COLO668 (cell line): Measurements from ENCODE around the gene SPRY4.
"Not testable (repeated sequence)": the region's sequence is repeated elsewhere in the genome, so short reads cannot be mapped to it uniquely, and the experiment has no call there.

Experiments used
- DNase-seq: peaks from one replicate; lab custom pipeline; 2025; ENCODE audit not compliant: unreplicated experiment; lab: John Stamatoyannopoulos, UW

The SPRY4 gene

DNA sequence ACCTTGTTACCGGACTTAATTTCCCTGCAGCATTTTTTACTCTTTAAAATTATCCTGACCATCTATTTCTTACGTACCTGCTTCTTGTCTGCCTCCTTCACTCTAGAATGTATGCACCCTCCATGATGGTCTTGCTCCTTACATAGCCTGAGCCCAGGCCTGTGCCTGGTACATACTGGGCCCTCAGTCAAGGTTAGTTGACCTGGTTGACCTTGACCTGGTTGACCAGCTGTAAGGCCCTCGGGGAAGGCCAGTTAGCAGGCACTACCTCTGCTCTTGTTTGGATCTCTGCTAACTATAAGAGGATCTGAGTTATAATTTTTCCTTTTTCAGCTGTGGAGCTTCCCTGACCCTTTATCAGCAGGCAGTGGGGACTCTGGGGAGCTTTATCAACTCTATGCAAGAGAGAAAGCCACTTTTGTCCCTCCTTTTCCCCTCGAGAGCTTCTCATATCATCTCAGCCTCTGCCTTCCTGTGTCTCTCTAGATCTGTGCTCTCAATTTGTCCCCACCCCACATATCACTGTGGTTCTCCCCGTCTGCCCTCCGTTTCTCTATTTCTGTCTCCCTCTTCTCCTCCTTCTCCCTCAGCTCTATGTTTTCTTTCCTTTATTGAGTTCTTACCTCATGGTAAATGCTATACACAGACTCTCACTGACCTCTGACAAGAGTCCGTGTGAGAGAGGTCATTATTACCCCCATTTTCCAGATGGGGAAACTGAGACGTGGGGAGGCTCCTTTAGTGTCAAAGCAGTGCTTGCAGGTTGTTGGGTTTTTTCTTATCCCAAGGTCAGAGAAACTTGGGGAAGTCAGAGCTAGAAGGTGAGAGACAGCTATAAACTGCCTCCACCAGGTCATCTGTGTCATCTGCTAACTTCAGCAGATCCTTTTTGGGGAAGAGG is 28.6 kb downstream of the SPRY4 start:
- DNase-seq: no peak

DNA sequence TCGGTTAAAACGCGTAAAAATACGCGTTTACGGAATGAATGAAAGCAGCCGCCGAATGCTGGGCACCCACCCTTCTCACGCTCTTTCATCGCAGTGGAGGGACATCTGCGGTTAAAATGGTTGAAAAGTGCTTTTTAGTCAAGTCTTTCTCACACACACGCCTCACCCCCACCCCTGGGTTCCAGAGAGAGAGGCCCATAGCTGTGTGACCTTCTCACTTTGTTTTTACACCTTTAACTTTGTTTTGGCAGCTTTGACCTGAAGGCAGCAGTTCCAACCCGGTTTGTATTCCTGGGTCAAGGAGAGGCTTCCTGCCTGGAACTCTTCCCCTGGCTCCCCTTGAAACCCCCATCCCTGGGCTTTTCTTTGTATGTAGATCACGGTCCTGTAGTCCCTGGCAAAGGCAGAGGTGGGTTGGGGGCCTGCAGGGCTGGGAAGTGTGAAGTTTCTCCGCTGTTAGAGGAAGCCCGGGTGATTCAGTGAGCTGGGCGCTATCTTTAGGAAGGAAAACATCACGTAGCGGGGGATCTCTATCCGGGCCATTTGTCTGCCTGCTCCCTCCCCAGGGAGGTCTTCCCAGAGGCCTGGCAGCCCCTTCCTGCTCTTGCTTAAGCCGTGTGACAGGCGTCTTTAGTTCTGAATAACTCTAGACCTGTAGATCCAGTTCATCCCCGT is 29.6 kb downstream of the SPRY4 start:
- no peak for DNase-seq

DNA sequence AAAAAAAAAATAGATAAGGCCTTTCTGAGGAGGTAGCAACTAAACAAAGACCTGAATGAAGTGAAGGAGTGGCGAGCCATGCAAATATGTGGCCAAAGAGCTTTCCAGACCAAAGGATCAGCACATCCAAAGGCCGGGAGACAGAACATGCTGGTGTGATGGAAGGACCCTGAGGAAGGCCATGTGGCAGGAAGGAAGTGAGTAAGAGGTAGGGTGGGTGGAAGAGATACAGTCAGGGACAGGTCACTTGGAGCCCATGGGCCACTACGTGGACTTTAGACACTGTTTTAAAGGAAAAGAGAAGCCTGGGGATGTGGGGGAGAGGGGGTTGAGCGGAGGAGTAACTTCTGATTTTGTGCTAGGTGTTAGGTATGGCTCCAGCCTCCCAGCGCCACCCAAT is 31.3 kb downstream of the SPRY4 start:
- DNase-seq: no peak

DNA sequence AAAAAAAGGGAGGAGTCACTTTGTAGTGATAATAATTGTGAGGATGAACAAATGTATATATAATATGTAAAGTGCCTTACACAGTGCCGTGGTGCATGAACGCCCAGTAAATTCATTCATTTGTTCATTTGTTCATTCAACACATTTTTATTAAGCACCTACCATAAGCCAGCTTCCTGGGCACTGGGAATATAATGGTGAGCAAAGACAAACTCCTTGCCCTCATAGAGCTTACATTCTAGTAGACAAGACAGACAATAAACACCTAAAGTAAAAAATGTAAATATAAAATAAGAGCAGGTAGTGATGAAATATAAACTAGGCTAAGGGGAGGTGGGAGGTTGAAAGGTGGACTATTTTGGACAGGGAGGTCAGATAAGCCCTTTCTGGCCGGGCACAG is 32.0 kb downstream of the SPRY4 start:
- no peak for DNase-seq

DNA sequence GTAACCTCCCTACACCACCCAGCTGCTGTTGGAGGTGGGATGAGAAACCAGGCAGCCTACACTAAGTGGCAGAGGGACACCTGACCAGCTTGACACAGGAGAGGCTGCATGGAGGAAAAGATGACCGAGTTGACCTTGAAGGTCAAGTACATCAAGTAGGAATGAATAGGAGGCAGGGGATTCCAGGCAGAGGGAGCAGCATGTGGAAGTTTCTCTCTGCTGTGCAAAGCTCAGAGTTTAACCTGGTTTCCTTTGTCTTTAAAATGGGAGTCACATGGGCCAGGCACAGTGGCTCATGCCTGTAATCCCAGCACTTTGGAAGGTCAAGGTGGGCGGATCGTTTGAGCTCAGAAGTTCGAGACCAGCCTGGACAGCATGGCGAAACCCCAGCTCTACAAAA is 32.6 kb downstream of the SPRY4 start:
- DNase-seq: no peak

DNA sequence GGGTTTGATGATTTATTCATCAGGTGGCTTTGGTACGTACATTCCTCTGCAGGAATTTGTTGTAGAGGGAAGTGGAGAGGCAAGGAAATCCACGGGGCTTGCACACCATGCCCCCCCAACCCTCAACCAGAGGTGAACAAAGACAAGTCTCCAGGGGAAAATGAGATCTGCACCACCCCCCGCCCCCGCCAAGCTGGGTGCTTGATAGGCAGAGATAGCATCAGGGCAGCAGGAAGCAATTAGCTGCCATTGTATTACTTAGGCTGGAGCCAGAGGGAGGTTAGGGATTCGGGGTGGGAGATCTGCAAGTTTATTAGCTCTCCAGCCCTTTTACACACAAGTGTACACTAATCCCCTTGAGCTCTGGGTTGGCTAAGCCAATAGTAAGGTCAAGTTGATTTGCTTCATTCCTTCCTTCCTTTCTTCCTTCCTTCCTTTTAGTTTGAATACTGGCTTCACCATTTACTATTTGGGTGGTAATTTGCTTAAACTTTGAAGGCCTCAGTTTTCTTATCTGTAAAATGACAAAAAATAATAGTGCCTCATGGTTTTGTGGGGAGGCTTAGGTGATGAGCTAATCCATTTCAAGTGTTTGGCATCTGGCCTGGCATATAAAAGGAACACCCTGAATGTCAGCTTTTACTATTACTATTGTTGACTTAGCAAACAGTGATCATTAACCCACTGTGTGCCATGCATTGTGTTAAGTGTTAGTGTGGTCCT is 34.1 kb downstream of the SPRY4 start:
- DNase-seq: peak; percentile 39

DNA sequence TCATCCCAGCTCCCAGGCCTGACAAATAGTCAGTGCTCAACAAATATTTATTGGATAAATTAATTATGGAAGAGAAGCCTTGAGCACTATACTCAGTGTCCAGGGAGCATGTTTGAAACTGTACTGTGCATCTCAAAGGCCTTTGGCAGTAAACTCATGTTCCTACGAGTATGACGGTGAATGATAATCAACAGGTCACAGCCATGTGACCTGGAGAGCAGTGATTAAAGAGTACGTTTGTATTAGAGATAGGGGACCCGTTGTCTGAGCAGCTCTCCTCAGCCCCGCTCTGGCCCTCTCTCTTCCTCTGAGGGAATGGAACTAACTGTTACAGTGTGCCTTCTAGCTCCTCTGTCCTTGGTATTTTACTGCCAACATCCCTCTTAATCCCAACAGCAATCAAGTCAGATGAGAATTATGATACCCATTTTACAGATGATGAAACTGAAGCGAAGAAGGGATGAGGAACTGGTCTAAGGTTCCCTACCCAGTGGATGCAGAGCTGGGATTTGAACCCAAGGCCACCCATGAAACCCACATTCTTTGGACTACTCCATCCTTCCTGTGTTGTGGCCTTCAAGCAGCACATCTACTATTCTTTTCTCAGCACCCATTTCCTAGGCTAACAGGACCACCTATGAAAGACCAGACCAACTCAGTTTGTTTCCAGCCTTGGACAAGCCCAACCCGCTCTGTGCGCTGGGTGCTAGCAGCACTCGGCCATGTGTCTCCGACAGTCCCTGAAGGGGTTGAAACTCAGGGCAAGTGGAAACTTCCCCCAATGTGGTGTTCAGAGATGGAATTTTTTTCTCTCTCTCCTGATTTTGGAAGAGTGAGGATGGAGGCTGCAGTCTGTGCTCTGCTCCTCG is 34.9 kb downstream of the SPRY4 start:
- DNase-seq: no peak

DNA sequence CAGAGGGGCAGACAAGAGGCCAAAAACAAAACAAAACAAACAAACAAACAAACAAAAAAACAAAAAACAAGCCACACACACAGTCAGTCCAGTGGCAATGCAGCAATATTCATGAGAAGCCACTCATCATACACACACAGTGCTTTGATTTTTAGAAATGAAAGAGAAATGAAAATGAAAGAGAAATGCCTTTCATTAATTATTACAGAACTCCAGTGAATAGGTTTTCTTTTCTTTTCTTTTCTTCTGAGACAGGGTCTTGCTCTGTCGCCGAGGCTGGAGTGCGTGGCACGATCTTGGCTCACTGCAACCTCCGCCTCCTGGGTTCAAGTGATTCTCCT is 36.9 kb downstream of the SPRY4 start:
- DNase-seq: no peak

DNA sequence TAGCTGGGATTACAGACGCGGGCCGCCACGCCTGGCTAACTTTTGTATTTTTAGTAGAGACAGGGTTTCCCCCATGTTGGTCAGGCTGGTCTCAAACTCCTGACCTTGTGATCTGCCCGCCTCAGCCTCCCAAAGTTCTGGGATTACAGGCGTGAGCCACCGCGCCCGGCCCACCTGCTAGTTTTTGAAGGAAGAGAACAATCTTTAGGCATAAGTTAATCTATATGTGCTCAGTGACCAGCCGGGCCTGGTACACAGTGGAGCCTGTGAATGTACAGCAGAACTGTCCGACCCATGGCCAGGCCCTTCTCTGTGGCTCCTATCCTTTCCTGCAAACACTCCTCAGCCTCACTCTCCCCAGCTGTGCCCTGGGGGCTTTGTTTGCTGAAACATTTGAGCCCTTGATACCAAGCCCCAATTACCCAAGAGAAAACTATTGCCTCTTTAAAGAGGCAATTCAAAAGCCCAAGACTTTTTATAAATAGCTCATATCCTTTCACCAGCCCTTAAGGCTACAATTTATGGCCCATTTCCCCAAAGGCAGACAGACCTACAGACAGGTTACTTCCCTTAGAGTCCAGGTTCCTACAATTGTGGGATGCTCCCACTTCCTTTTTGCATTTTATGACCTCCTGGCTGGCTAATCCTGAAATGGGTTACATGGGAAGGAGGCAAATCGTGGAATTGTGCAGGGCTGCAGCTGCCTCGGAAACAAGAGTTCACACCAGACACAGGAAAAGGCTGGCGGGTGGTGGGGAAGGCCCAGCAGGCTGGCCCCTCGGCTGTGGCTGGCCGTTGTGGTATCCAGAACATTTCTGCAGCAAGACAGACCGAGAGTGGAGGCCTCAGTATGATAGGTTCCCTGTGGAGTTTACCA is 37.5 kb downstream of the SPRY4 start:
- DNase-seq: no peak

DNA sequence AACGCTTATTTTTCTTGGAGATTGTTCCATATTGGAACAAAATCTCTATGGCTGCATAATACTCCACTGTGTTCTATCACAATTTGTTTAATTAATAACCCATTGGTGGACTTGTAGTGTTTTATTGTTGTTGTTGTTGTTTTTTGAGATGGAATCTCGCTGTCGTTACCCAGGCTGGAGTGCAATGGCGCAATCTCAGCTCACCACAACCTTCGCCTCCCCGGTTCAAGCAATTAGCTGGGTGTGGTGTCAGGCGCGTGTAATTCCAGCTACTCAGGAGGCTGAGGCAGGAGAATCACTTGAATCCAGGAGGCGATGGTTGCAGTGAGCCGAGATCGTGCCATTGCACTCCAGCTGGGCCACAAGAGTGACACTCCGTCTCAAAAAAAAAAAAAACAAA is 38.7 kb downstream of the SPRY4 start:
- no peak for DNase-seq

DNA sequence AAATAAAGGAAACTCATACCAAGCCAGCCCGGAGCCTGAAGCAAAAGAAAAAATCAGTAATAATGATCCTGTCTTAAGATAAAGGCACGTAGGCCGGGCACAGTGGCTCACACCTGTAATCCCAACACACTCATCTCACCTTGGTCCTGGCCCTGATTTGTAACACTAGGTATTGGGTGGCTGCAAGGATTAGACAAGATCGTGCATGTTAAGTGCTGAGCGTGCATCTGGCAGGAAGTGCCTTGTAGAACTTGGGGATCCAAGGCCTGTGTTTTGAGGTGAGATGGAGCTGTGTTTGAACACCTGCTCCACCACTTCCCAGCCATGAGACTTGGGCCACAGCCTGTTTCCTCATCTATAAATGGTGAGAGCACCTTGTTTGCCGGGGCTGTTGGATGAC is 41.5 kb downstream of the SPRY4 start:
- DNase-seq: peak; percentile 18

DNA sequence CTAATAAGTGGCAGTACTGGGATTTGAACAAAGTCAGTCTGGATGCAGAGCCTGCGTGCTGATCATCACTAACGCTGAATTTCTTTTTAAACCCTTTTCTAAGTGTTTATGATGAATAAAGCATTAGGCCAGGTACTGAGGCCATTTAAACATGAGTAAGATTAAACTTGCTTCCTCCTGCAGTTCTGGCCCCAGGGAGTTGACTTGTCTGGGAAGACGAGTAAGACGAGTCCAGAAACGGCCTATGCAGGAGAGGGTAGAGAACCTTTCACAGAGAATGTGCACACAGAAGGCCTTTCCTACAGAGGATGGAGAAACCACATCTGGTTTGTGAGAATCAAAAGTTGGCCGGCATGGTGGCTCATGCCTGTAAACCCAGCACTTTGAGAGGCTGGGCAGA is 42.9 kb downstream of the SPRY4 start:
- DNase-seq: no peak

DNA sequence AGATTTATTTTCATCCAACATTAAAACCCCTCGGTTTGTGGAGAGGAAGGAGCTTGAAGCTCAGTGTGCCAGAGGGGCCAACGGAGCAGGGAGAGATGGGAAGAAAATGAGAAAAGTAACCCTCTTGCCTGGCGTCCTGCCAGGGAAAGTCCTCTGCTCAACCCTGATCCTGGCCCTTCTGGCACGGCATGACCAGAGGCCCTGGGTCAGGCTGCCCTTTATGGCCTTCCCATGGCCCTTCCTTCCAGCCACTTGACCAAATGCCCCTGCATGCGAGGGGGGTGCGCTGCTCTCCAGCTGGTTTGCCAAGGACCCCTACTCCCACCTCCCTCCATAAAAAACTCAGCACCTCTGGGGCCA is 43.8 kb downstream of the SPRY4 start:
- DNase-seq: no peak

DNA sequence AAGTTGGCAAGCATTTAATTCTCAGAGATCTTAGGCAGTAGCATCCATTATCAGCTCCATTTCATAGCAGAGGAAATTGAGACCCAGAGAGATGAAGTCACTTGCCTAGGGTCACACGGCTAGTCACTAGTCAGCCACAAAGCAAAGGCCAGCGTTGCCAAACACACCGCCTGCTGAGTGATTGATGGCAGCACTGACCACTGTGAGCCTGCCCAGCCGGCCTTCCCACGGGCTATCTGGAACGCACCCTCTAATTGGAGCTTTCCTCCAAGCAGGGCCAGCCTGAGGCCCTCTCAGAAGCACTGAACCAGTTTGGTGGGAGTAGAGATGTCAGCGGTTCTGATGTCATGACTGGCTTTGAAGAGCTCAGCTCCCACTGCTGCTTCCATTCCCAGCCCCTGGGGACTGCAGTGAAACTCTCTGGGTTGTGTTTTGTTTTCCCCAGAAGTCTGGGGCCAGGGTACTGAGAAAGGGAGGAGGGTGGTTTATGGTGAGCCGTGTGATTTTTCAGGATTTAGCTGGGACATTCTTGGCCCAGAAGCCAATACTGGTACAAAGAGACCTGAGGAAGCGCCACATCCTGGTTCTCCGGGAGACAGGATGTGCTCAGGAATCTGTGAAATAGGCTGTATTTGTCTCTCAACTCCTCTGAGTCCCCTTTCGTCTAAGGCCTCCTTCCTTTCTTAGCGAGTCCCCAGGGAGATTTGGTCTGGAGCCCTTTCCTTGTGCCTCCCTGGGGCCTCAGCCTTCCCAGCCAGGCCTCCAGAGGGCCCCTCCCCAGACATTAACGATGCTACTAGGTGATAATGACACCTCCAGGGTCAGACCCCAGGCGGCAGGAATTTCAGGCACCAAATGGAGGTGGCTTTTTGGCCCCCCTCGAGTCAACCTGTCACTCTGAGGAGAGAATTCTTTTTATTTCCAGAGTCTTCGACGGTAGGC is 44.5 kb downstream of the SPRY4 start:
- DNase-seq: no peak

DNA sequence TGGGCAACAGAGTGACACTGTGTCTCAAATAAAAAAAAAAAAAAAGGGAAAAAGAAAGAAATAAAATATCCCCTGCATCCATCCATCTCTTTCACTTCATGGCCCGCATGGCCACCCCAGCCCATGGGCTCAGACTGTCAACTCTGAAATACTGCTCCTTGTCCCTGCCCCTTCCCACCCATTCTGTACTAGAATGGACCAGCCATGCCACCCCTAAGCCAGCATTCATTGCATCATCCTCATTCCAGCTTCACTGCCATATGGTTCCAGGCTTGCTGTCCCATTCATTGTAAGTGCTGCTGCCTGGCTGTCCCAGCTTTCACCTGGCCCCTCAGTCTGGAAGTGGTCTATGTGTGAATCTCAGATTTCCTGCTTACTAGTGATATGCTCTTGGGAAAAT is 46.2 kb downstream of the SPRY4 start:
- DNase-seq: no peak

DNA sequence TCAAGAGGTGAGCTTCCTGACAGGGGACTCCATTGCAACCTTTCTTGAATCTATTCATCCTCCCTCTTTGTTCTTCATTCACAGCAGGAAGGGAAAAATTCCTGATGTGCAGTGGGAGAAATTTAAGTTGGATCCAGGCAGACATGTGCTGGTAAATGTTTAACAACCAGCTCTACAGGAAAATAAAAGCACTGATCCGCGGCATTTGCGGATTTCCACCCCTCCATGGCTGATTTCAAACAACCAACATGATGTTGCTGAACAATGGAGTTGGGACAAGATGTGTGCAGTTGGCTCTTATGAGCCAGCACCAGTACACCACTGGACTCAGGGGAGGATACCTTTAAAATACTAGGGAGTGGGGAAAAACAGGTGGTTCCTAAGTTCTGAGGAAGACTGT is 47.0 kb downstream of the SPRY4 start:
- DNase-seq: no peak

DNA sequence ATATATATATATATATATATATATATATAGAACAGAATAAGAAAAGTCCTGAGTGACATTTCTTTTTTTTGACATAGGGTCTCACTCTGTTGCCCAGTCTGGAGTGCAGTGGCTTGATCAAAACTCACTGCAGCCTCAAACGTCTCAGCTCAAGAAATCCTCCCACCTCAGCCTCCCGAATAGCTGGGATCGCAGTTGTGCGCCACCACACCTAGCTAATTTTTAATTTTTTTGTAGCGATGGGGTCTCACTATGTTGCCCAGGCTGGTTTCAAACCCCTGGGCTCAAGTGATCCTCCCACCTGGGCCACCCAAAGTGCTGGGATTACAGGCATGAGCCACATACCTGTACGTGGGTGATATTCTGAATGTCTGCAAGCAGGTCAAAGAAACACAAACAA is 48.3 kb downstream of the SPRY4 start:
- no peak for DNase-seq

DNA sequence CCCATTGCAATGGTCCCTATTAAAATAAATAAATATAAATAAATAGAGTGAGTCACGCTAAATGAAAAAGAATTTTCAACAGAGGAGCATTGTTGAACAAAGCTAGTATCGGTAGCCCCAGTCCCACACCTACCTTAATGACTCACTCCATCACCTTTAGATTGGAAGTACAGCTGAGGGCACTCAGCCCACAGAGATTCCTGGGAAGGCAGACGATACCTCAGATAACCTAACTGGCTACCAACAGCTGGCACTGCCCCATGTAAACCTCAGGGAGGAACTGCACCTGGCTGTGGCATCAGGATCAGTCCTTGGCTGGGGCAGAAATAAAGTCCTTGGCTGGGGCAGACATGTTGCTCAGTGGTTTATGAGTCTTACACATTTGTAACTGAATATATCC is 49.3 kb downstream of the SPRY4 start:
- no peak for DNase-seq

DNA sequence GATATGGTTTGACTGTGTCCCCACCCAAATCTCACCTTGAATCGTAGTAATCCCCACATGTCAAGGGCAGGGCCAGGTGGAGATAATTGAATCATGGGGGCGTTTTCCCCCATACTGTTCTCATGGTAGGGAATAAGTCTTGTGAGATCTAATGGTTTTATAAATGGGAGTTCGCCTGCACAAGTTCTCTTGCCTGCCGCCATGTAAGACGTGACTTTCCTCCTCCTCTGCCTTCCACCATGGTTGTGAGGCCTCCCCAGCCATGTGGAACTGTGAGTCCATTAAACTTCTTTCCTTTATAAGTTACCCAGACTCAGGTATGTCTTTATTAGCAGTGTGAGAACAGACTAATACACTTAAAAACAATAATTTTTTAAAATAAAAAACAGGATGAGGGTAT is 52.2 kb downstream of the SPRY4 start:
- DNase-seq: not testable (repeated sequence)
